ENCODE data around the gene RPUSD1. TPM values are rescaled to one million over a fixed set of nuclear protein-coding genes. Genes with fewer than 3 reads are reported as not detected.

The RPUSD1 gene
- total and polyA plus RNA-seq, 2 of the 13 experiments (the other 11 are each of a cell fraction or from before 2014, with no cell fraction given), result 13.1 to 26.2 TPM

MicroRNAs within 50 kb of the gene (microRNA counts, 767-probe panel; counts per million panel counts)
- not detected for microRNA hsa-miR-662

Small RNA genes lying within 50 kb of the gene (microRNA-seq; reads per million reads assigned to microRNA genes)
- gene MIR662, result not detected

Small RNA genes lying within 50 kb of the gene (small RNA-seq; reads per million reads assigned to genes)
- 0 reads per million in 3 experiments for gene MIR662 (ENCODE audit: insufficient read depth in 2 of 3, insufficient read length in 3 of 3, low read depth in 2 of 3, low replicate concordance in 1 of 3)

Other genes starting within 250 kb of the RPUSD1 start
- gene PRR35, start 228.0 kb downstream of the RPUSD1 start, total RNA-seq (2016; rRNA removed; fragmentation: Illumina TruSeq; extraction: Trizol), result 0.07 TPM in 1 of 2 replicates, not detected in the other
- gene PRR35, start 228.0 kb downstream of the RPUSD1 start, polyA plus RNA-seq (2011; rRNA removed), result 0.16 and 0.38 TPM in 2 replicates
- gene NHLRC4, start 221.4 kb downstream of the RPUSD1 start, total RNA-seq (2016; rRNA removed; fragmentation: Illumina TruSeq; extraction: Trizol), result 0.40 and 0.48 TPM in 2 replicates
- 0.59 and 1.1 TPM in 2 replicates for gene NHLRC4, start 221.4 kb downstream of the RPUSD1 start, polyA plus RNA-seq (2011; rRNA removed)
- gene PIGQ, start 218.4 kb downstream of the RPUSD1 start, total RNA-seq (2016; rRNA removed; fragmentation: Illumina TruSeq; extraction: Trizol), result 8.4 and 19.7 TPM in 2 replicates
- 7.7 and 13.6 TPM in 2 replicates for gene PIGQ, start 218.4 kb downstream of the RPUSD1 start, polyA plus RNA-seq (2011; rRNA removed)
- gene RAB40C, start 198.3 kb downstream of the RPUSD1 start, total RNA-seq (2016; rRNA removed; fragmentation: Illumina TruSeq; extraction: Trizol), result 8.2 and 11.5 TPM in 2 replicates
- gene RAB40C, start 198.3 kb downstream of the RPUSD1 start, polyA plus RNA-seq (2011; rRNA removed), result 7.7 and 10.6 TPM in 2 replicates
- 2.4 and 4.9 TPM in 2 replicates for gene WFIKKN1, start 157.4 kb downstream of the RPUSD1 start, total RNA-seq (2016; rRNA removed; fragmentation: Illumina TruSeq; extraction: Trizol)
- gene WFIKKN1, start 157.4 kb downstream of the RPUSD1 start, polyA plus RNA-seq (2011; rRNA removed), result 1.7 and 2.9 TPM in 2 replicates
- 70.1 and 75.1 TPM in 2 replicates for gene METTL26, start 152.1 kb downstream of the RPUSD1 start, total RNA-seq (2016; rRNA removed; fragmentation: Illumina TruSeq; extraction: Trizol)
- 65.5 and 65.8 TPM in 2 replicates for gene METTL26, start 152.1 kb downstream of the RPUSD1 start, polyA plus RNA-seq (2011; rRNA removed)
- gene MCRIP2, start 146.6 kb downstream of the RPUSD1 start, total RNA-seq (2016; rRNA removed; fragmentation: Illumina TruSeq; extraction: Trizol), result 54.6 and 76.7 TPM in 2 replicates
- 39.6 and 50.7 TPM in 2 replicates for gene MCRIP2, start 146.6 kb downstream of the RPUSD1 start, polyA plus RNA-seq (2011; rRNA removed)
- 10.2 and 28.9 TPM in 2 replicates for gene WDR90, start 139.0 kb downstream of the RPUSD1 start, total RNA-seq (2016; rRNA removed; fragmentation: Illumina TruSeq; extraction: Trizol)
- 11.1 and 14.9 TPM in 2 replicates for gene WDR90, start 139.0 kb downstream of the RPUSD1 start, polyA plus RNA-seq (2011; rRNA removed)
- 34.1 and 63.6 TPM in 2 replicates for gene RHOT2, start 120.2 kb downstream of the RPUSD1 start, total RNA-seq (2016; rRNA removed; fragmentation: Illumina TruSeq; extraction: Trizol)
- 76.9 and 104 TPM in 2 replicates for gene RHOT2, start 120.2 kb downstream of the RPUSD1 start, polyA plus RNA-seq (2011; rRNA removed)
- gene RHBDL1, start 112.7 kb downstream of the RPUSD1 start, total RNA-seq (2016; rRNA removed; fragmentation: Illumina TruSeq; extraction: Trizol), result 0.87 and 1.8 TPM in 2 replicates
- gene RHBDL1, start 112.7 kb downstream of the RPUSD1 start, polyA plus RNA-seq (2011; rRNA removed), result 3.8 and 5.3 TPM in 2 replicates
- 78.2 and 79.9 TPM in 2 replicates for gene STUB1, start 108.0 kb downstream of the RPUSD1 start, total RNA-seq (2016; rRNA removed; fragmentation: Illumina TruSeq; extraction: Trizol)
- gene STUB1, start 108.0 kb downstream of the RPUSD1 start, polyA plus RNA-seq (2011; rRNA removed), result 52.9 and 59.6 TPM in 2 replicates
- gene JMJD8, start 104.0 kb downstream of the RPUSD1 start, total RNA-seq (2016; rRNA removed; fragmentation: Illumina TruSeq; extraction: Trizol), result 0.55 and 2.6 TPM in 2 replicates
- gene JMJD8, start 104.0 kb downstream of the RPUSD1 start, polyA plus RNA-seq (2011; rRNA removed), result 11.8 and 17.3 TPM in 2 replicates
- gene WDR24, start 98.0 kb downstream of the RPUSD1 start, total RNA-seq (2016; rRNA removed; fragmentation: Illumina TruSeq; extraction: Trizol), result 1.4 and 3.8 TPM in 2 replicates
- 4.5 and 8.3 TPM in 2 replicates for gene WDR24, start 98.0 kb downstream of the RPUSD1 start, polyA plus RNA-seq (2011; rRNA removed)
- gene FBXL16, start 82.6 kb downstream of the RPUSD1 start, total RNA-seq (2016; rRNA removed; fragmentation: Illumina TruSeq; extraction: Trizol), result 0.20 and 0.22 TPM in 2 replicates
- 2.0 and 2.2 TPM in 2 replicates for gene FBXL16, start 82.6 kb downstream of the RPUSD1 start, polyA plus RNA-seq (2011; rRNA removed)
- gene METRN, start 73.3 kb downstream of the RPUSD1 start, total RNA-seq (2016; rRNA removed; fragmentation: Illumina TruSeq; extraction: Trizol), result 27.3 and 46.1 TPM in 2 replicates
- 25.5 and 34.0 TPM in 2 replicates for gene METRN, start 73.3 kb downstream of the RPUSD1 start, polyA plus RNA-seq (2011; rRNA removed)
- 17.8 and 47.8 TPM in 2 replicates for gene ANTKMT, start 67.2 kb downstream of the RPUSD1 start, total RNA-seq (2016; rRNA removed; fragmentation: Illumina TruSeq; extraction: Trizol)
- gene ANTKMT, start 67.2 kb downstream of the RPUSD1 start, polyA plus RNA-seq (2011; rRNA removed), result 7.5 and 11.8 TPM in 2 replicates
- gene CCDC78, start 61.9 kb downstream of the RPUSD1 start, total RNA-seq (2016; rRNA removed; fragmentation: Illumina TruSeq; extraction: Trizol), result 0.53 TPM in 1 of 2 replicates, not detected in the other
- gene CCDC78, start 61.9 kb downstream of the RPUSD1 start, polyA plus RNA-seq (2011; rRNA removed), result 1.5 and 1.7 TPM in 2 replicates
- 3.4 and 4.7 TPM in 2 replicates for gene HAGHL, start 61.3 kb downstream of the RPUSD1 start, total RNA-seq (2016; rRNA removed; fragmentation: Illumina TruSeq; extraction: Trizol)
- gene HAGHL, start 61.3 kb downstream of the RPUSD1 start, polyA plus RNA-seq (2011; rRNA removed), result 8.4 and 12.7 TPM in 2 replicates
- 16.9 and 21.7 TPM in 2 replicates for gene CIAO3, start 47.4 kb downstream of the RPUSD1 start, total RNA-seq (2016; rRNA removed; fragmentation: Illumina TruSeq; extraction: Trizol)
- gene CIAO3, start 47.4 kb downstream of the RPUSD1 start, polyA plus RNA-seq (2011; rRNA removed), result 25.0 and 25.2 TPM in 2 replicates
- 0.72 and 2.0 TPM in 2 replicates for gene MSLN, start 27.6 kb downstream of the RPUSD1 start, total RNA-seq (2016; rRNA removed; fragmentation: Illumina TruSeq; extraction: Trizol)
- 2.3 and 3.0 TPM in 2 replicates for gene MSLN, start 27.6 kb downstream of the RPUSD1 start, polyA plus RNA-seq (2011; rRNA removed)
- 8.8 and 22.9 TPM in 2 replicates for gene CHTF18, start 239 bp upstream of the RPUSD1 start, total RNA-seq (2016; rRNA removed; fragmentation: Illumina TruSeq; extraction: Trizol)
- 7.3 and 8.6 TPM in 2 replicates for gene CHTF18, start 239 bp upstream of the RPUSD1 start, polyA plus RNA-seq (2011; rRNA removed)
- not detected in 2 replicates for gene GNG13, start 12.4 kb upstream of the RPUSD1 start, total RNA-seq (2016; rRNA removed; fragmentation: Illumina TruSeq; extraction: Trizol)
- not detected in 2 replicates for gene GNG13, start 12.4 kb upstream of the RPUSD1 start, polyA plus RNA-seq (2011; rRNA removed)
- gene LMF1, start 182.6 kb upstream of the RPUSD1 start, total RNA-seq (2016; rRNA removed; fragmentation: Illumina TruSeq; extraction: Trizol), result 2.3 and 6.8 TPM in 2 replicates
- gene LMF1, start 182.6 kb upstream of the RPUSD1 start, polyA plus RNA-seq (2011; rRNA removed), result 8.5 and 13.7 TPM in 2 replicates
- 0.15 and 0.20 TPM in 2 replicates for gene SOX8, start 193.4 kb upstream of the RPUSD1 start, total RNA-seq (2016; rRNA removed; fragmentation: Illumina TruSeq; extraction: Trizol)
- gene SOX8, start 193.4 kb upstream of the RPUSD1 start, polyA plus RNA-seq (2011; rRNA removed), result 0.28 and 0.34 TPM in 2 replicates